Measurements from ENCODE around the gene IGFALS. TPM values are rescaled to one million over a fixed set of nuclear protein-coding genes. Genes with fewer than 3 reads are reported as not detected.
"Not testable (repeated sequence)": the region's sequence is repeated elsewhere in the genome, so short reads cannot be mapped to it uniquely, and the experiment has no call there.

IGFALS gene
- total and polyA plus RNA-seq, 7 donors = 0.12 to 0.38 (median 0.18) TPM; not detected in 3

GRCh38 chr16:1810106-1810505, 16.6 kb upstream of the IGFALS start:
- Histone ChIP-seq H3K9me3 (no peaks in the 10 kb centered on the region), H3K4me1 (no peaks in the 10 kb centered on the region), H3K27ac (no peak overlapping the region), H3K27me3 (ENCODE audit: insufficient read depth in 3 of 3, low read length in 2 of 3) (no peaks in the 10 kb centered on the region), H3K36me3 (ENCODE audit: insufficient read depth in 1 of 2, low read depth in 1 of 2) (peaks cover 0 to 65% of the 10 kb centered on the region in 2 donors), H3K4me3 (no peak overlapping the region)
- ATAC-seq = no peak
- DNase-seq = no peak
- 94 to 96% (median 94%) methylated on average over 16 of the region's 16 CpGs for WGBS, 3 donors
- intact Hi-C loops (cut with DNase I) = no loop called here
- no peak for TF ChIP-seq CTCF (IDR thresholded peaks at IDR 0.05)

GRCh38 chr16:1809281-1809801, 15.8 kb upstream of the IGFALS start:
- Histone ChIP-seq H3K27ac (no peak overlapping the region), H3K36me3 (ENCODE audit: insufficient read depth in 1 of 2, low read depth in 1 of 2) (peaks cover 0 to 64% of the 10 kb centered on the region in 2 donors), H3K4me1 (no peaks in the 10 kb centered on the region), H3K27me3 (ENCODE audit: insufficient read depth in 3 of 3, low read length in 2 of 3) (no peaks in the 10 kb centered on the region), H3K9me3 (no peaks in the 10 kb centered on the region), H3K4me3 (no peak overlapping the region)
- ATAC-seq (no peak), DNase-seq (peak in 1 of 2 donors; percentile 39)
- WGBS, 3 donors = 68 to 76% (median 71%) methylated on average over 27 to 28 of the region's 28 CpGs
- intact Hi-C loops (cut with DNase I) = no loop called here
- TF ChIP-seq CTCF (IDR thresholded peaks at IDR 0.05) = no peak

- no peak for ATAC-seq
- Histone ChIP-seq H3K36me3 (ENCODE audit: insufficient read depth in 1 of 2, low read depth in 1 of 2) (peaks cover 0 to 58% of the 10 kb centered on the region in 2 donors), H3K4me1 (no peaks in the 10 kb centered on the region), H3K9me3 (no peaks in the 10 kb centered on the region), H3K27me3 (ENCODE audit: insufficient read depth in 3 of 3, low read length in 2 of 3) (no peaks in the 10 kb centered on the region), H3K4me3 (no peak overlapping the region), H3K27ac (no peak overlapping the region)
- WGBS, 3 donors = 79 to 87% (median 79%) methylated on average over 18 of the region's 18 CpGs
- intact Hi-C loops (cut with DNase I) = no loop called here
- no peak for TF ChIP-seq CTCF (IDR thresholded peaks at IDR 0.05)
- peak in 1 of 2 donors; percentile 45 for DNase-seq
Measured at GRCh38 chr16:1808691-1809090, 15.2 kb upstream of the IGFALS start.

- no peak overlapping the region for H3K27ac ChIP-seq
- H3K27me3 ChIP-seq (ENCODE audit: insufficient read depth in 3 of 3, low read length in 2 of 3) = no peaks in the 10 kb centered on the region
- peaks cover 0 to 52% of the 10 kb centered on the region in 2 donors for H3K36me3 ChIP-seq (ENCODE audit: insufficient read depth in 1 of 2, low read depth in 1 of 2)
- 84 to 92% (median 85%) methylated on average over 10 of the region's 10 CpGs for WGBS, 3 donors
- no peaks in the 10 kb centered on the region for H3K9me3 ChIP-seq
- ATAC-seq (no peak), DNase-seq (peak in 1 of 2 donors; percentile 21)
- H3K4me3 ChIP-seq = no peak overlapping the region
- H3K4me1 ChIP-seq = no peaks in the 10 kb centered on the region
- TF ChIP-seq CTCF (IDR thresholded peaks at IDR 0.05) = no peak
- intact Hi-C loops (cut with DNase I) = no loop called here
Measured at GRCh38 chr16:1807626-1808025, 14.1 kb upstream of the IGFALS start.

GRCh38 chr16:1800701-1801100, 7.2 kb upstream of the IGFALS start:
- DNase-seq (no peak), ATAC-seq (no peak)
- Histone ChIP-seq H3K27me3 (ENCODE audit: insufficient read depth in 3 of 3, low read length in 2 of 3) (no peaks in the 10 kb centered on the region), H3K9me3 (no peaks in the 10 kb centered on the region), H3K4me3 (no peak overlapping the region), H3K4me1 (no peaks in the 10 kb centered on the region), H3K36me3 (ENCODE audit: insufficient read depth in 1 of 2, low read depth in 1 of 2) (peaks cover 0 to 7% of the 10 kb centered on the region in 2 donors), H3K27ac (no peak overlapping the region)
- WGBS, 3 donors = 44 to 70% (median 45%) methylated on average over 10 of the region's 10 CpGs
- intact Hi-C loops (cut with DNase I) = no loop called here
- no peak for TF ChIP-seq CTCF (IDR thresholded peaks at IDR 0.05)

- DNase-seq; H3K4me3 ChIP-seq; H3K9me3 ChIP-seq; H3K27me3 ChIP-seq (ENCODE audit: insufficient read depth in 3 of 3, low read length in 2 of 3); H3K36me3 ChIP-seq (ENCODE audit: insufficient read depth in 1 of 2, low read depth in 1 of 2); H3K27ac ChIP-seq; H3K4me1 ChIP-seq; ATAC-seq; intact Hi-C loops (cut with DNase I): not testable (repeated sequence)
- WGBS, 3 donors = 71 to 87% (median 82%) methylated on average over 5 of the region's 5 CpGs
Measured at GRCh38 chr16:1799263-1799662, 5.8 kb upstream of the IGFALS start.
